ENCODE results near the gene FZD2.

Gene FZD2

DNA sequence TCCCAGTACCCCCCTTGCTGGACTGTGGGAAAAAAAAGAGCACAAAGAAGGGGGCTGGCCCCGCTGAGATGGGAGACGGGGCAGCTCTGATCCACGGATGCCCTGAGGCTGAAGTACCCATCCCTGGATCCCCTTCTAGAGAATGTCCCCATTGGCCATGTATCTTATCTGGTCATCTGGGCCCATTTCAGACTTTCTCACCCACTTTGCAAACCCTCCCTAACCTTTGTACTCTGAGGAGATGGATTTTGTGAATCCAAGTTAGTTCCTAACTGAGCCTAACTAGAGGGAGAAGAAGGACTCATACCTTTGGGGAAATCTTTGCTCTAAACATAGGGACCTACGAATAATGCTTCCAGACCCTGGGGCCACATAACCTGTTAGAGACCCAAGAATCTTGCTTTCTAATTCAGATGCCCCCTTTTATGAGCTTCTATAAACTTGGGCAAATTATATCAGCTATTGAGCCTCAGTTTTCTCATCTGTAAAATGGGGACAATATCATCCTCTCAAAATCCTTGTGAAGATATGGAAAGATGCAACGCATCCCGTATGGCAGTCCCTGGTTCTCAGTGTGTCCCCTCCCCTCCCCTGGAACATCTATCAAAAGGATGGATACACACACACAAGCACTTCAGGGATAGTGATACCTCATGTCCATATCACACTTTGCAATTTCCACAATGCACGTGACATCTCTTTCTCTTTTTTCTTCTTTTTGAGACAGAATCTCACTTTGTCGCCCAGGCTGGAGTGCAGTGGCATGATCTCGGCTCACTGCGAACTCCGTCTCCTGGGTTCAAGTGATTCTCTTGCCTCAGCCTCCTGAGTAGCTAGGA is 16.8 kb upstream of the FZD2 start:
- TF ChIP-seq CTCF (IDR thresholded peaks at IDR 0.05; ENCODE audit: low read depth, low read length, missing control alignments), result no peak
- no peak for DNase-seq (ENCODE audit: extremely low read depth, low read depth)
- H3K4me3 ChIP-seq (replicated peaks; ENCODE audit: low read depth, low read length), result no peak overlapping the region

GRCh38 chr17:44541884-44542581 is 15.3 kb upstream of the FZD2 start:
- DNase-seq (ENCODE audit: extremely low read depth, low read depth), result no peak
- no peak for TF ChIP-seq CTCF (IDR thresholded peaks at IDR 0.05; ENCODE audit: low read depth, low read length, missing control alignments)

GRCh38 chr17:44543213-44543904 is 13.9 kb upstream of the FZD2 start:
- DNase-seq (ENCODE audit: extremely low read depth, low read depth), result no peak
- no peak overlapping the region for H3K4me3 ChIP-seq (replicated peaks; ENCODE audit: low read depth, low read length)
- no peak for TF ChIP-seq CTCF (IDR thresholded peaks at IDR 0.05; ENCODE audit: low read depth, low read length, missing control alignments)

More at GRCh38 chr17:44541884-44542581, 15.3 kb upstream of the FZD2 start:
- no peak overlapping the region for H3K4me3 ChIP-seq (replicated peaks; ENCODE audit: low read depth, low read length)

GRCh38 chr17:44543905-44544523 is 13.3 kb upstream of the FZD2 start:
- no peak for DNase-seq (ENCODE audit: extremely low read depth, low read depth)
- TF ChIP-seq CTCF (IDR thresholded peaks at IDR 0.05; ENCODE audit: low read depth, low read length, missing control alignments), result no peak
- no peak overlapping the region for H3K4me3 ChIP-seq (replicated peaks; ENCODE audit: low read depth, low read length)

DNA sequence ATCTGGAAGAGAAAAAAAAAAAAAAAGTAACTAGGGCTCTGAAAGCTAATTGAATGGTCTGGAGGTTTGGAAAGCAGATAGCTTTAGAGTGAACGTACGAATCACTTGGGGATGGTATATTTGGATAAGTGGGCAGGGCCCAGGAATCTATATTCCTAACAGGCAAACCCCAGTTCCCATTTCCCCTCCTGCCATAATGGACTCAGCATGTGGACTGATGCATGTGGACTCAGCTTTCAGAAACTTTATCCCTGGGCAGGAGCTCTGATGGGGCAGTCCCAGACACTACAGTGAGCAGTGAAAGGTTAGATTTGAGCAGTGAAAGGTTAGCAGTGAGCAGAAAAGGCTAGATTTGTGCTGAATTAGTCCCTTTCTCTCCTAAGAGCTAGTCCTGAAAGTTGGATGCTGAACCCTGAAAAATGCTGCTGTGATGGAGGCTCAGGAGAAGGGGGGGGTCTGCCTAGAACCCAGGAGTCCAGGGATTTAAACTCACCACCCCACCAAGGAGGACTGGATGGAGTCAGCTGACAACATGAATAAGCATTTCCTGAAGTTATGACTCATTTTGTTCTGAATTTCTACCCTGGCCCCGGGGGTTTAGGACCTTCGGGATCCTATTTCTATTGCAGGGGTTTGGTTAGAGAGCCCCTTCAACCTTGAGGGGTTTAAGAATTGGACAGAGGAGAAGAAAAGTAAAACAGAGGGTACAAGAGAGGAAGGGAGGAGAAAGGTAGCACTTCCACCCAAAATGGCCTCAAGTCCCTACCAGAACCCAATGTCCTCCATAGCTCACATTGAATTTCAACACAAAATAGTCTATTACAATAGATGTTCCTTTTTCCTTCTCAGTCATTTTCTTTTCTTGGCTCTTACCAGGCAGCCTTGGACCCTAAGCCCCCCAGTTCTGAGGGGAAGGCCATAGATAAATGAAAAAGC is 10.3 kb upstream of the FZD2 start:
- H3K4me3 ChIP-seq (replicated peaks; ENCODE audit: low read depth, low read length), result no peak overlapping the region
- DNase-seq (ENCODE audit: extremely low read depth, low read depth), result no peak
- TF ChIP-seq CTCF (IDR thresholded peaks at IDR 0.05; ENCODE audit: low read depth, low read length, missing control alignments), result no peak
